Retinal pigment epithelial cell (primary cell): ENCODE results near the gene ARHGDIG.

Experiments used
- DNase-seq: peaks from one replicate; pipeline ENCODE4 v3.0.0-alpha.2; 2010; ENCODE audit warnings: low read depth
- H3K4me3 ChIP-seq: 2 replicates; pipeline ENCODE4 v1.5.1; 2011; ENCODE audit warnings: mild to moderate bottlenecking, low read length, control low read depth, moderate library complexity
- CTCF ChIP-seq: conservative IDR thresholded peaks from 2 replicates; pipeline ENCODE4 v1.5.1; 2011; ENCODE audit warnings: low read depth, low read length, control low read depth, inconsistent platforms

Gene ARHGDIG

GRCh38 chr16:269061-269796 is 11.2 kb upstream of the ARHGDIG start:
- no peak for DNase-seq
- no peak for TF ChIP-seq CTCF
- no peak overlapping the region for H3K4me3 ChIP-seq

GRCh38 chr16:270381-271255 is 9.8 kb upstream of the ARHGDIG start:
- no peak overlapping the region for H3K4me3 ChIP-seq
- TF ChIP-seq CTCF: no peak
- DNase-seq: no peak

GRCh38 chr16:272633-273546 is 7.5 kb upstream of the ARHGDIG start:
- DNase-seq: no peak
- H3K4me3 ChIP-seq: no peak overlapping the region

GRCh38 chr16:273547-274421 is 6.6 kb upstream of the ARHGDIG start:
- TF ChIP-seq CTCF: no peak
- no peak overlapping the region for H3K4me3 ChIP-seq
- DNase-seq: no peak

More at GRCh38 chr16:272633-273546, 7.5 kb upstream of the ARHGDIG start:
- no peak for TF ChIP-seq CTCF

GRCh38 chr16:275041-275641 is 5.2 kb upstream of the ARHGDIG start:
- peak overlapping the region; percentile 37 for H3K4me3 ChIP-seq
- DNase-seq: no peak
- TF ChIP-seq CTCF: no peak
